Activated CD8-positive, alpha-beta memory T cell treated with anti-CD3 and anti-CD28 coated beads for 36 hours (primary cell): ENCODE results near the gene RPS16. TPM values are rescaled to one million over a fixed set of nuclear protein-coding genes. Genes with fewer than 3 reads are reported as not detected.

Source experiments
- CTCF ChIA-PET: fragments of 350-600 bp; sonication (Branson Sonifier 250); formaldehyde crosslinking; loops from one replicate; lab custom pipeline; 2021; ENCODE audit warnings: antibody characterized with exemption; lab: Charles Lee
- POLR2A ChIA-PET: fragments of 350-600 bp; sonication (Branson Sonifier 250); formaldehyde crosslinking; loops from one replicate; lab custom pipeline; 2021; ENCODE audit warnings: antibody characterized with exemption; lab: Charles Lee
- total RNA-seq, 2 experiments: library from RNA; stranded (reverse); gene quantifications; one replicate each; pipeline ENCODE4 v1.2.3, GENCODE V29; 2021

RPS16 gene
- total RNA-seq, 2 experiments from 2014 or later, result 2,748 to 2,778 TPM

DNA sequence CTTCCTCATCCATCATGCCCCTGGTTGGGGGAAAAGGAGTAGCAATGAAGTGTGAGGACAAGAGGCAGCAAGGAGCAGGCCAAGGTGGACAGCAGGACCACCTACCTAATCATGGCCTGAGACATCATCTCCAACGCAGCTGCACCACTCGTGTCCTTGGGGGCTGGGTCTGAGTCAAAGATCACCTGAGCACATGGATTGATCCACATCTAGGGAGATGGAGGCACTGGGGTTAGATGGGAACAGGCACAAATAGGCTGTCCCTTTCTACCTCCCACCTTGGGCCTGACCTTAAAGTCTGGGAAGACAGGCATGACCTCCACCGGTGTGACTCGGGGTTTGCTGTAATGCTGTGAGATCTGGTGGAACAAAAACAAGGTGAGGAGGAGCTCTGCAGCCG, 47.1 kb downstream of the RPS16 start:
- POLR2A ChIA-PET, result no interaction called here
- CTCF ChIA-PET, result interaction anchor here (0.7 kb wide), 1 partner anchor 22 kb away, joined by 3 read pairs; no protein-coding TSS in a partner anchor

DNA sequence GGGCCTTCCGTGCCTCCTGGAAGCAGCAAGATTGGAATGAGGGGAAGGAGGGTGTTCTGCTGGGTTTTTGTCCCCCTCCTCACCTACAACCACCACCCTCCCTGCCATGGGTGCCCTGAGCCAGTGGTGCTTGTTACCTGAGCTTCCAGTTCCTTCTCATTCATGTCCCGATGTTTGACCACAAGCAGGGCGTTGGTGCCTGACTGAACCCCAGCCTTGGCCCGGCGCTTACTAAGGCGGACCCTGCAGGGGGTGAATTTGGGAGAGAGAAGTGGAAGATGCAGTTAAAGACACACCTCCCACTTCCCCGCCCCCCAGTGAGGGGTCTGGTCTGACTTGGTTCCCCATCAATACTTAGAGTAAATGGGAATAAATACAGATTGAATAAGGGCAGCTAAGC, 49.2 kb downstream of the RPS16 start:
- ChIA-PET CTCF (no interaction called here), POLR2A (no interaction called here)

DNA sequence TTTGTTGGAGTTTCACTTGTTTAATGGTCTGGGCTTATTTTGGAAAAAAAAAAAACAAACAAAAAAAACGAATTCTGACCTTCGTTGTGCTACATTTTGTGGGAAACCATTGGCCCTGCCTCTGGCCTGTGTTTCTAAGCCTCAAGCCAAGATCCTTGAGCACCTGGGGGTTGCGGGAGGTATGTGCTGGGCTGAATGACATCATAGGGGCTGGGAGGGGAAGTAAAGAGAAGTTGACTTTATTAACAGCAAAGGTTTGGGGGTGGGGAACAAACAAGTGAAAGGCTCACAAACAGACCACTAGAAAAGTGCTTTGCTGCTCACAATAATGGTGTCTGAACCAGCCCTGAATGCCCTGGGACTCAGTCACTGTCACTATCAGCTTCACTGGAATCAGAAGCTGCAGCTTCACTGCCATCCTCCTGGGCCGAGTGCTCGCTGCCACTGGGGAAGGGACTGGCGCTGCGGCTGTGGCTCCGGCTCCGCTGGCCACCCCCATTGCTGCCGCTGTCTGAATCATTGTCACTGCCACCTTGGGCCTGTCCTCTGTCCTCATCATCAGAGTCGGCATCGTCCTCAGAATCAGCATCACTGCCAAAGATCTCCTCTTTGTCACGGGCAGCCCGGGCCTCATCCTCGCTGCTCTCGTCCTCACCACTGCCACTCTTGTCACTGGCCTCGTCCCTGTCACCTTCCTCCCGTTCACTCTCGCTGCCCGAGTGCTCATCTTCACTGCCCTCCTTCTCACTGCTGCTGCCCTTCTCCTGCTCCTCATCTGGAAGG, 49.9 kb downstream of the RPS16 start:
- ChIA-PET CTCF (no interaction called here), POLR2A (no interaction called here)

DNA sequence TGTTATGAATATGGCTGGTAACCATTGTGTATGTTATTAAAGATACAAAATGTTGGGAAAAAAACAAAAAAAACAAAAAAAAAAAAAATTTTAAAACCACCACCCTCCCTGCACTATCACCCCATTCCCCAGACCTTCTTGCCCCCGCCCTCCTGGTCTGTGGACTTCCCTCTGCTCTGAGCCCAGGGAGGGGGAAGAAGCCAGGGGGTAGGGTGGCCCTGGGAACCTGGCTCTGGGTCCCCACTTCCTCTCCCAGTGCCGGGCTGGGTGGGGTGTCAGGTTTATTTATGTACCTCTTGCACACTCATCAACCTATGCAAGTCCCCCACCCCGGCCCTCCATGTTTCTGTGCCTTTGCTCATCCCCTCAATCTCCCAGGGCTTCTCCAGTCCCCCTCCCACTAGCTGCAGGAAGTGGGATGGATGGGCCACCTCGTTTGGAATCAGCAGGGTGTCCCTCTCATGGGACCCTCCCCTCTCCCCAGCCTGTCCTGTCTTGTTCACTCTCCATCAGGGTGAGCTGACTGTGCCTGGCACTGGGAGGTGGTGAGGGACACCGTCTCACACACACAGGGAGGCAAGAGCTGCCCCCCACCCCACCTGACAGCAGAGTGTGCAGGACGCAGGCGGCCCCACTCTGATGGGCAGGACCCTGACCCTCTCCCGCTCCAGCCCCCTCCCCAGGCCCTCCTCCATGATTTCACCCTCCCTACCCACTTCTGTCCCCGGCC, 50.7 kb downstream of the RPS16 start:
- POLR2A ChIA-PET, result no interaction called here
- CTCF ChIA-PET, result no interaction called here

Other genes starting within 250 kb of the RPS16 start
- not detected for gene NCCRP1, start 239.0 kb downstream of the RPS16 start, total RNA-seq
- gene SYCN, start 231.7 kb downstream of the RPS16 start, total RNA-seq, result not detected
- gene IFNL3, start 190.9 kb downstream of the RPS16 start, total RNA-seq, result not detected
- gene IFNL4, start 187.1 kb downstream of the RPS16 start, total RNA-seq, result under 1 TPM; 0.25 TPM
- not detected for gene IFNL2, start 167.6 kb downstream of the RPS16 start, total RNA-seq
- gene IFNL1, start 139.5 kb downstream of the RPS16 start, total RNA-seq, result not detected
- 1 to 10 TPM; 4.3 to 4.6 TPM for gene LRFN1, start 115.1 kb downstream of the RPS16 start, total RNA-seq
- gene GMFG, start 99.9 kb downstream of the RPS16 start, total RNA-seq, result 100 to 1,000 TPM; 211 to 231 TPM
- 10 to 100 TPM; 55.5 to 57.6 TPM for gene SAMD4B, start 93.5 kb downstream of the RPS16 start, total RNA-seq
- gene PAF1, start 44.8 kb downstream of the RPS16 start, total RNA-seq, result 10 to 100 TPM; 43.6 to 44.7 TPM
- gene MED29, start 44.6 kb downstream of the RPS16 start, total RNA-seq, result 10 to 100 TPM; 28.7 to 30.3 TPM
- 10 to 100 TPM; 16.6 to 17.4 TPM for gene ZFP36, start 29.1 kb downstream of the RPS16 start, total RNA-seq
- 10 to 100 TPM; 30.4 to 30.9 TPM for gene PLEKHG2, start 23.3 kb downstream of the RPS16 start, total RNA-seq
- gene SUPT5H, start 9.6 kb upstream of the RPS16 start, total RNA-seq, result 100 to 1,000 TPM; 179 to 189 TPM
- gene TIMM50, start 44.9 kb upstream of the RPS16 start, total RNA-seq, result 100 to 1,000 TPM; 135 to 144 TPM
- 1 to 10 TPM; 1.6 TPM for gene DLL3, start 63.0 kb upstream of the RPS16 start, total RNA-seq
- not detected for gene SELENOV, start 79.2 kb upstream of the RPS16 start, total RNA-seq
- gene EID2B, start 96.9 kb upstream of the RPS16 start, total RNA-seq, result 1 to 10 TPM; 3.2 to 3.4 TPM
- 10 to 100 TPM; 12.9 to 13.5 TPM for gene EID2, start 104.2 kb upstream of the RPS16 start, total RNA-seq
- gene LGALS13, start 166.6 kb upstream of the RPS16 start, total RNA-seq, result not detected
- gene LGALS16, start 220.0 kb upstream of the RPS16 start, total RNA-seq, result not detected